Right hindlimb (tissue), 1 donor: ENCODE measurements around the gene TMEM101.
"Not testable (repeated sequence)": the region's sequence is repeated elsewhere in the genome, so short reads cannot be mapped to it uniquely, and the experiment has no call there.

ENCODE experiments used
- DNase-seq: peaks from one replicate; pipeline ENCODE4 v3.0.0-alpha.2; 2018

Gene TMEM101

GRCh38 chr17:44014437-44015172, at the start of gene TMEM101:
Gene TMEM101 (minus strand): TSS chr17:44014963. CDS start chr17:44014952, 11 bp downstream.
- peak; percentile 93 for DNase-seq

GRCh38 chr17:44063704-44064639, 49.2 kb upstream of the TMEM101 start:
- DNase-seq, result no peak

- no peak for DNase-seq
These were observed 48.1 kb upstream of the TMEM101 start for GRCh38 chr17:44062871-44063270.

- no peak for DNase-seq
These were observed 46.7 kb upstream of the TMEM101 start for GRCh38 chr17:44061446-44061845.

GRCh38 chr17:44059101-44059892, 44.5 kb upstream of the TMEM101 start:
- DNase-seq, result no peak

- no peak for DNase-seq
These were observed 38.5 kb upstream of the TMEM101 start for GRCh38 chr17:44053125-44053872.

- peak; percentile 69 for DNase-seq
These were observed 34.7 kb upstream of the TMEM101 start for GRCh38 chr17:44049294-44050060.

GRCh38 chr17:44046893-44047292, 32.1 kb upstream of the TMEM101 start:
- not testable (repeated sequence) for DNase-seq

- no peak for DNase-seq
These were observed 30.7 kb upstream of the TMEM101 start for GRCh38 chr17:44045486-44045885.

GRCh38 chr17:44044071-44044470, 29.3 kb upstream of the TMEM101 start:
- no peak for DNase-seq

GRCh38 chr17:44043272-44043696, 28.5 kb upstream of the TMEM101 start:
- DNase-seq, result no peak

- DNase-seq, result no peak
These were observed 25.3 kb upstream of the TMEM101 start for GRCh38 chr17:44039829-44040635.

- peak; percentile 35 for DNase-seq
These were observed 23.8 kb upstream of the TMEM101 start for GRCh38 chr17:44038604-44039011.

GRCh38 chr17:44037471-44037870, 22.7 kb upstream of the TMEM101 start:
- DNase-seq, result no peak

GRCh38 chr17:44034688-44035087, 19.9 kb upstream of the TMEM101 start:
- DNase-seq, result not testable (repeated sequence)

- no peak for DNase-seq
These were observed 19.2 kb upstream of the TMEM101 start for GRCh38 chr17:44033861-44034408.

- no peak for DNase-seq
These were observed 15.7 kb upstream of the TMEM101 start for GRCh38 chr17:44030482-44030881.

- no peak for DNase-seq
These were observed 15.0 kb upstream of the TMEM101 start for GRCh38 chr17:44029736-44030135.

- DNase-seq, result no peak
These were observed 10.1 kb upstream of the TMEM101 start for GRCh38 chr17:44024853-44025252.

GRCh38 chr17:44024271-44024663, 9.5 kb upstream of the TMEM101 start:
- no peak for DNase-seq
